COLO829 (cell line): ENCODE results near the gene PEX5L.
A peak's percentile ranks its signal among the peaks of the same experiment; 100 is the strongest.
"Not testable (repeated sequence)": the region's sequence is repeated elsewhere in the genome, so short reads cannot be mapped to it uniquely, and the experiment has no call there.

ENCODE experiments used
- DNase-seq: peaks from one replicate; pipeline ENCODE4 v3.0.0; 2012; ENCODE audit warnings: low spot score

The PEX5L gene

DNA sequence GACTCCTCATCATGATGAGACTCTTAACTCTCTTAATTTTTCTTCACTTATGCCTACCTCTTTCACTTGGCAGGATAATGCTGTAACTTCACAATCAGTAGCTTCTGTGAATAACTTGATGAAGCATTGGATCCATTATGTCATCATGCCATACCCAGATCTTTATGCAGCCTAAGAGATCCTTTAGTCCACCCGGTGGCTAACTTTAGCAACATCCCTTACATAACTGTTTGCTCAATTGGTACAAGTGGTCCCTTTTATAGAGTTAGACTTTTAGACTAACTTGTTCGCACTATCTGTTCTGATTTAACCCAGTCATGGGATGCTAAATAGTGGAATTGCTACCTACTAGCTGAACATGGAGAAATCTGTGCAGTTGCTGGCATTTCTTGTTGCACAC lies 199.4 kb downstream of the PEX5L start:
- no peak for DNase-seq

DNA sequence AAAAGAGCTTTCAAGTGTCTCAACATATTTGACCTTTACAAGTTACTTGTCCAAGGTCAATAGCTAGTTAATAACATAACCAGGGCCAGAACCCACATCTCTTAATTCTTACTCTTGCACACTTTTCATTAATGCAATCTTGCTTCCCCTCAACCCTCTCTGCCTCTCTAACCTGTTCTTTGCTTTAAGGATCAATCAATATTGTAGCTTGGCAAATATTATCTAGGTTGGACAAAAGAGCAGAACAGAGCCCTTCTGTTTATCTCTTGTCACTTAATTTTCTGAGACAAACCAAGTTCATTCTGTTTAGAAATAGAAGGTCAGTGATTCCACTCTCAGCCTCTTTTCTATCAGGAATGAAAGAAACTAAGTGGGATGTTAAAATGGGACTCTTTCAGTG lies 203.4 kb downstream of the PEX5L start:
- no peak for DNase-seq

DNA sequence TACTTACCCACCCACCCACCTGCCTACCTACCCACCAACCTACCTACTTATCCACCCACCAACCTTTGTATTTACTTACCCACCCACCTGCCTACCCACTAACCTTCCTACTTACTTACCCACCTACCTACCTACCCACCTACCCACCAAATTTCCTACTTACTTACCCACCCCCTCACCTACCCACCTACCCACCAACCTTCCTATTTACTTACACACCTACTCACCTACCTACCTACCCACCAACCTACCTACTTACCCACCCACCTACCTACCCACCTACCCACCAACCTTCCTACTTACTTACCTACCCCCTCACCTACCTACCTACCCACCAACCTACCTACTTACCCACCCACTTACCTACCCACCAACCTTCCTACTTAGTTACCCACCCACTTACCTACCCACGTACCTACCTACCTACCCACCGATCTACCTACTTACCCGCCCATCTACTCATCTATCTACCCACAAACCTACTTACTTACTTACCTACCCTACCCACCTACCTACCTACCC lies 204.3 kb downstream of the PEX5L start:
- DNase-seq: no peak

DNA sequence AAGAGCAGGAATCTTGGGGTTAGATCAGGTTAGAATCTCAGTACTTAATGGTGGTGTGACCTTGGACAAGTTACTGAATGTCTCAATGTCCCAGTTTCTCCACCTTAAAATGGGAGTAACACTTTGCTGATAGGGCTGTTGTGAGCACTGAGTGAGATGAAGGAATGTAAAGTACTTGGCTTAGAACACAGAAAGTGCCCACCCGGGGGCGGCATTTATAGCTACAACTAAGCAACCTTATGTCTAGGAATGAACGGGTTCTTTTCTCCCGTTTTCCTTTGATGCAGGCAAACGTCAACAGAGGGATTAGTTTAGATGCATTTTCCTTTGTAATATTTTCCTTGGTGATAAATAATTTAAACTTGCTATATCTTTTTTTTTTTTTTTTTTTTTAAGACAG lies 207.3 kb downstream of the PEX5L start:
- DNase-seq: no peak

DNA sequence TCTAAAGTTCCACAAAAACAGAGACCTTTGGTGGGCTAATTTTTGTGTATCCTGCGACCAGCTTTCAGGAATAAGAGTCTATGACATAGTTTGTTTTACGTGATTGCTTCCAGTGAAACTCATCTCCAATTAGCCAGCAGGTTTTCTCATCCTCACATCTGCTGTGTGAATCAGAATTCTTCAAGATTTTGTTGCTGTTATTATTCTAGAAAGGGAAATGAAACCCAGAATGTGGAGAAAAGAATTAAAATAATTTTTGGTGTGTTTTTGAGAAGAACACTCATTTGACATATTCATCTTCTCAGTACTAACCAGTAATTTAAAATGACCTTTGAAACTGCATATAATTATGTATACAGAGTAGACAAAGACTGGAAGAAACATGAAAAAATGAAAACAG lies 208.0 kb downstream of the PEX5L start:
- no peak for DNase-seq

DNA sequence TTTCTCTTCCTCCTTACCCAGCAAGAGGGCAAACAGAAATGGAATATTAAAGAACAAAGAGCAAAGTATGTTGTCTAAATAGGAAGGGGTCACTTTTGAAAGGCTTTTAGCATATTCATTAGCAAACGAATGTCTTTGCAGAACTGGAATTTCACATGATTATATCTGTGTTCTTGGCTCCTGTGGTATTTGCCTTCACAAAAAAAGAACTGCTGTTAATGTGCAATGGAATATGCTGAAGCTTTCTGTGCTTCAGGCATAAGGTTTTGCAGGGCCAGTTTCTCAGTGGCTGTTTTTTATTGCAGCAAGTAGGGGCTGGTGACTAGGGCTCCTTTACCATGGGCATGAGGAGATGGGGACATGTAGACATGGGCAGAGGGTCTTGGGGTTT lies 210.5 kb downstream of the PEX5L start:
- no peak for DNase-seq

DNA sequence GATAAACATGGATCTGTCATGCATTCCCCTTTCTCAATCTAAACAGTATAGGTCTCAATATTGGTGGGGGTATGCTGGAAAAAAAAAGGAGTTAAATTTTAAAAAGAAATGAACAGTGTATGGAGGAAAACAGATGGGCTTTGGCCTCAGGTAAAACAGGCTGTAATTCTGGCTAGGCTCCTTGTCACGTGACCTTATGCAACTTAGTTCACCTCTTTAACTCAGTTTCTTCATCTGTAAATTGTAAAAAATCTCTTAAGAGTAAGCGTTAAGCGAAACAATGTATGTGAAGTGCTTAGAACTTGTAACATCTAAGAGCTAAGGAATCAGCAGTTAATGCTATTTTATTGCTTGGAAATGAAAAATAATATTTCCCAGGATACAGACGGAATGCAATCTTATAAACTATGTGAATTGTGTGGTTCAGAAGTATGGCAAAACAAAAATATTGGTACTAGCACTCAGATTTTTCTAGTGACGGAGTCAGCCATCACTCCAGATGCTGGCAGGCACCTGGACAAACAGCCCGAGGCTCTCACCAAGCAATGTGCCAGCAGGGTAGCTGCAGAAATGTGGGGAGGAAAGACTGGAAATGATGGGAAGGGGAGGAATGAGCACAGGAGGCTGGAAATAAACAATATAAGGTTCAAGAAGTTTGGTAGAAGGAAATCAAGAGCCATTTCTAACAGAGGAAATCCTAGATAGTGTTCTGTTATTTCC lies 211.1 kb downstream of the PEX5L start:
- no peak for DNase-seq

DNA sequence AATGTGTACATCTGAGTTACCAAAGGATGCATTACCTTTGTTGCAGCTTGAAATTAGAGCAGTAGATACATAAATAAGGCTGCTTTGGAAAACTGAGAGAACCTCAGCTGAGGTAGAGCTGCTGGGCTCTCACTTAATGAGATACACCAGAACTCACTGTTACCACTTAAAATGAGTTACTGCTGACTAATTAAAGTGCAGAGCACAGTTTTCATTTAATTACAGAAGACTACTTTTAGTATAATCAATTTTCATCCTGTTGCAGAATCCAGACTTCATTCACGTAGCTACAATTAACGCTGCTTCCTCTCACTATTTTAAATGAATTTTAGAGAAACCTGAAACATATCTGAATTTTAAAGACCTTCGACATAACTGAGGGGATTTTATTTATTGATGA lies 214.4 kb downstream of the PEX5L start:
- DNase-seq: no peak

DNA sequence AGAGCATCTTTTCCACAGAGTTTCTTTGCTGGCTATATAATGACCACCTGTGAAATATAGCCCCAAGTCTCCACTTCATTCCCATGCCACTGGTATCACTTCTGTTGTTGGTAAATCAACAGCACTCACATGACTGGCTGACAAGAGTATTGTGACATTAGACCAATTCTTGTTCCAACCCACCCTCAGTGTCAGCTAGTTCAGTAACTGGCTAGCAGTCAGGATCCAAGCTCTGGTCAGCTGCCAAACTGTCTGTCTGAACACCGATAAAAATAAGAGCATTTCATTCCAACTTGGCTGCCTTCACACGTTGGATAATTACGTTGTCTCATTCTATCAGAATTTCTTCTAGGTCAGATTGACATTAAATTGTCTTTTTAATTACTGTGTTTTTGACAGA lies 217.4 kb downstream of the PEX5L start:
- no peak for DNase-seq

DNA sequence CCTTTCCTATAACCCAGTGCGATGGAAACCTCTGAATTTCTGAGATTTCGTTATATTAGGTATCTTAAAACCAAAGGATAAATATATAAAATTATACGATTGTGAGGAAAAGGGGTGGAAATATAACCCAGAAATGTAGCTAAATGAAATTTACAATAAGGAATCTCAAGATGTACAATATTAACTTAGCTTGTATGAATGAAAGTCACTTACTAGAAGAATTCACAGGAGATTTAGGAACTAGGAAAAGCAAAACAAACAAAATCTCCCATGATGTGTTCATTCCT lies 224.7 kb downstream of the PEX5L start:
- no peak for DNase-seq

DNA sequence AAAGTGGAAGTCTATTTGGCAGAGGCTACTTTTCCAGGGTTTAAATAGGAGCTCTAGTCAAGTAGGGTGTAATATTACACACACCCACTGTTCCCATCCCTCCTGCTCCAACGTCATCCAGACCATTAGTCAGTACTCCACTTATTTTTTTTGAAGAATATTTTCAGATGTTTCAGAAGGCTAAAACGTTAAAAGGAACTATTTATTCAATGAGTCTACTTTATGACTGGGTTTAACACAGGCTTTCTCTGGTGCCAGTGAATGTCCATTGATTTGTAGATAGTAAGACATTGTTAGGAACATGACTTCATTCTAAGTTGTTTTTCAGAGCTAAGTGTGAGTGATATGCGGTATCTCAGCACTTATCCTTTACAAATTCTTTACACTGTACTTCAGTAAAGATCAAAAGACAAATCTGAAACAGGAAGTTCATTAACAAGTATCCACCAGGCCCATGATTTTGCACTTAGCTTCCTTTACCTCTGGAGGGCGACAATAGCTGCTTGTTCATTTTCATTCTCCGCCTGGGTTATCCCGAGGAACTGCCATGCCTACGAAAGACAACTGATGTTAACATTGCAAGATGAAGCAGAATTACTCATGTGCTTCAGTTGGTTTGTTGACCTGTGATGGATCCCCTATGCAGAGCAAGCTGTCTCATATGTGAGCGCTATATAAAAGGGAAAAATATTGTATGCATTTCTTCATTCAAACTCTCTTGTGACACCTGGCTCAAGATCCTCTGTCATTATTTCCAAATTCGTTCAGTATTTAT lies 225.2 kb downstream of the PEX5L start:
- DNase-seq: peak; percentile 89

DNA sequence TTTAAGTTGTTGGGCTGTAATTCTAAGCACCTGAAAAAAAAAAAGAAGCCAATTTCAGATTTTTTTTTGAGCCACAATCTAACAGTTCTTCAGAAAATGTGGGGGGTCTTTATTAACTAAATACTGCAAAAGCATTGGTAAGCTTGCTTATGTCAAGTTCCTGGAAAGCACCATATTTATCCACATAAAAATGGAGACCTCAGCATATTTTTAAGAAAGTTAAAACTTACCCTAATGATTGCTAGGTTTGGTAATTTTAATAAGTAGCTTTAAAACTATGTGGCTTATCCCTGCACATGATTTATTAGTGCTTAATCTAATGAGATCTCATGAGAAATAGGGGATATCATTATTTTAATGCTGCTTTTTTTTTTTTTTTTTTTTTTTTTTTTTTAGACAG lies 227.1 kb downstream of the PEX5L start:
- no peak for DNase-seq

DNA sequence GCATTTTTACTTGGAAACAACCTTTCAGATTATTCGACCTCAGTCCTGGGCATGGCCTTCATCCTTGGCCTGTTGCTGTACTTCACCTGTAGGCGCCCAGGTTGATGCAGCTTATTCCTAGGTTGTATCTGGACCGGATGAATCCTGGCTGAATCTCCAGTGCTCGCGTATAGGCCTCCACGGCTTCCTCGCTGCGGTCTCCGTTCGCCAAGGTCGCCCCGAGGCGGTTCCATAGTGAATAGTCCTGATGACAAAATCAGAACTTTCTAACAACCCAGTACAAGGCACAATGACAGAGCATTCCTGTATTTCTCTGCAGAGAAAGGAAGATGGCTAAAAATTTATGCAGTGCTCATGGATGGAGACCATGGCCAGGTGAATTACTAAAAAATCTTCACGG lies 229.1 kb downstream of the PEX5L start:
- DNase-seq: no peak

DNA sequence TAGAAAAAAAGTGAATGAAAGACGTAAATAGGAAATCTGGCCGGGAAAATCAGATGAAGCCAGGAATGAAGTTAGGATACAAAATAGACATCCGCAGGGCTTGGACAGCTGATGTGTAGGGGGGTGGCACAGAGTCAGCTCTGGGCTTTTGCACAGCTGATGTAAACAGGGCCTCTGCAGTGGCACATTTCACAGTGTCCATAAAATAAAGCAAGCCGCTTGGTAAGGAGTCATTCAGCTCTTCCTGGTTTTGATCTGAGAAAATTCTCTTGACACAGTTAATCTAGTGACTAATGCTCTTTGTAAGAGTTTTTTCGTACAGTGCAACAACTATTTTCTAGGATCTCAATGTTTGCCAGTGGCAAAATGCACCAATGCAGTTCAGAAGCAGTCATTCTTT lies 230.6 kb downstream of the PEX5L start:
- DNase-seq: no peak

DNA sequence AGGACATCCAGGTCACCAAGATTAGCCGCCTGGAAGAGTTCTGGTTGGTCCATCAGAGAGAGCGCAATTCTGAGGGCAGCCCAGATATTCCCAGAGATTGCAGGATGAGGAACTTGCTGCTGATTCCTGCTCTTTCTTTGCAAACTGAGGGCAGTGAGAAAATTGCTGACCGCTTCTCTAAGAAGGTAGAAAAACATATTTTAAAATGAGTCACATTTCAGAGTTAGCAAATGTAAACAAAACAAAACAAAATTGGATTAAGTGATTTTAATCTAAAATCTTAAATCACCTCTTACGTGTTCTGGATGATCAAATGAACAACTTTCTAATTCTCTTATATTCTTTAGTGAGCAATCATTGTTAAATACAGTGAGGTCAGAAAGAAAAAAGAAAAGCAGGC lies 234.9 kb downstream of the PEX5L start:
- DNase-seq: no peak

DNA sequence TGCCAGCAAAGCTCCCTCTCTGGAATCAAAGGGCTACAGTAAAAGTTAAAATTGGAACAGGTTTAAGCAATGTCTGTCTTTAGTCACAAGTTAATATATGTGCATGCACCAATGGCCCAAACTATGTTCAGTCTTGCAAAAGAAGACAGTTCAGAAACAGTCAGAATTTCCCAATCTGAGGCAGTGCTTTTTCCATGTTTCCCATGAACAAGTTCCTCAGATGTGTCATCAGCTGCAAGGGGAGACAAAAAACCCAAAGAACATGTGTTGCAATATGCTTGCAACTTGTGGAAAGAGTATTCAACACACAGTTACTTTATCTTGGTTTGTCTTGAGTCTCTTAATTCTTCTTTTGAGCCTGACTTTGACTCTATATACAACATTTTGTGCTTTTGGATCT lies 235.5 kb downstream of the PEX5L start:
- DNase-seq: no peak

DNA sequence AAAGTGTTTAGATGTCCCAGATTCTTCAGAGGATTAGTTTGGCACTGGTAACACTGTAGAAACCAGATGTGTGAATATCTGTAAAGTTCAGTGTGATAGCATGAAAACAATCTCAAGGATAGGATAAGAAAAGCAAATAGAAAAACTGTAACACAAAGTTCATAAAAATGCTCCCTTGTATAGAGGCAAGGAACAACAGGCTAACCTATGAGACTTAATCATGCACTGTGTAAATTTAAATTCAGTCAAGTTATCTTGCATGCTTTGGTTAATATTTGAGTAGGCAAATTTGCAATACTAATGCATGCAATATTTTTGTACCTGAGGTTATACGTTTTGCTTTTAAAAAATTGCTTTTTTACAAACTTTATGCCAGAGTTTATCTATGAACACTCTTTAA lies 239.5 kb downstream of the PEX5L start:
- no peak for DNase-seq

DNA sequence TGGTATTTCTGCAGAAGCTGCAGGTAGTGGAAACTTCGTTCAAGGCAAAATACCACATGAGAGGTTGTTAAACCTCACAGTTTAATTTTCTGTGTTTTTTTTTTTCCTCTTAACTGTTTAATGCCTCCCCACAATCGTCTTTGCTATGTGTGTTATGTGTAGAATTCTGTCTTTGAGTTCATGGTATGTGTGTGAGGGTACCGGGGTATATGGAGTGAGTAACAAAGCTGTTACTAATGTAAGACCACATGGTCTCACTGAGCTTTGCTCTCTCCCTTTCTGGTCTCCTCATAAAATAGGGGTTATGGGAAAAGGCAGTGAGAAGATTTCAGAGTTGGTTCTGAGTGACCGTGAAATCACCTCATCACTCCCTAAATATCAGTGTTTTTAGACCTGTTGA lies 240.3 kb downstream of the PEX5L start:
- no peak for DNase-seq

DNA sequence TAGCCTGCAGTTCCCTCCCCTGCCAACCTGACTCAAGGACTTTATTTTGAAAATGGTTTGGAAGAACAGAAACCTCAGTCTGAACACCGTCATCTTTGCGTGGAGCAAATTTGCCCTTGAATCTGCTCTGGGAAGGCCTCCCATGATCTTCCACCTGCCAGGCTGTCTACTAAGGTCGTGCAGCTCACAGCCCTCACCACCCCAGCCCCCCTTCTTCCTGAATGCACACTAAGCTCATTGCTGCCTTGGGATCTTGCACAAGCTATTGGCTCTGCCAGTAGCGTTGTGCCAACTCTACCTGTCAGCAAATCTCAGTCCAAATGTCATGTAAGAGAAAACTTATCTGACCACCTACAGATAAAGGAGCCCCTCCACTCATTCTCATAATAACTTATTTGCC lies 242.4 kb downstream of the PEX5L start:
- no peak for DNase-seq

DNA sequence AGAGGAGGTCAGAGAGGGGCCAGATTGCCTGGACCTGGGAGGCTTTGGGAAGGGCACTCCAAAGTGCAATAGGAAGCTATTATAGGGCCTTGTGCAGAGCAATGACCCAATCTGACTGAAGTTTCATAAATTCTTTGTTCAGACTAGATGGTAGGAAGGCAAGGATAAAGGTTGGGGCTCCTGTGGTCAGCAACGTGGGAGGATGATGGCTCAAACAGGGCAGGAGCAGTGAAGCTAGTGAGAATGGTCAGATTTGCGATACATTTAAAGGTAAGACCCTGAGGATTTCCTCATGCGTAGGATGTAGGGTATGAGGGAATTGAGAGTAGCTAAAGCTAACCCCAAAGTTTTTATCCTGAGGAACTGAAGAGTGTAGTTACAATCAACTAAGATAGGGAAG lies 244.9 kb downstream of the PEX5L start:
- no peak for DNase-seq

DNA sequence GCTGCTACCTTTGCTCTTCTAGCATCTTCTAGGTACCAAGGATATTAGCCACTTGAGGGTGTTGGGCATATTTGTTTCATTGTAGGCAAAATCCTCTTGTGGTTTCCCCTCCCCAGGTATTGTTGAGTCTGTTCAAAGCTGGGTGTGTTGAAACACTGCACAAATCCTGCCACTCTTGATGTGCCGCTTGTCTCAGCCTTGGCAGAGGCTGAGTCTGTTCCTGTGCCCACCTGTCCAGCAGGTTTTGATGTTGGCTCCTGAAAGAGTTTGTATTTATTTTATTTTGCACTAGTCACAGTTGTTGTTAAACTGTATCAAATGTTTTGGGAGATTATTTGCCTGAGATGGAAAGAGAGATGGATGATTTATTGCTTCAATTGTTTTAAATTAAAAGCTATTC lies 247.7 kb downstream of the PEX5L start:
- no peak for DNase-seq

DNA sequence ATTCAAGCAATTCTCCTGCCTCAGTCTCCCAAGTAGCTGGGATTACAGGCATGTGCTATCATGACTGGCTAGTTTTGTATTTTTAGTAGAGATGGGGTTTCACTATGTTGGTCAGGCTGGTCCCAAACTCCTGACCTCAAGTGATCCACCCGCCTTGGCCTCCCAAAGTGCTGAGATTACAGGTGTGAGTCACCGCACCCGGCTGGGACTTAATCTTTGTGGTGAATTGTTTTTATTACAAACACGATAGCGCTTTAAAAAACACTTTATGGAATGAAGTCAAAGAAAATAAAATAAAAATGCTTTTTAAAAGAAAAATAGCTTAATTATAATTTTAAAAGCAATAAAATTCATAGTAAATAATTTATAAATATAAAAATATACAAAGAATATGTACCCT lies 253.9 kb downstream of the PEX5L start:
- not testable (repeated sequence) for DNase-seq

DNA sequence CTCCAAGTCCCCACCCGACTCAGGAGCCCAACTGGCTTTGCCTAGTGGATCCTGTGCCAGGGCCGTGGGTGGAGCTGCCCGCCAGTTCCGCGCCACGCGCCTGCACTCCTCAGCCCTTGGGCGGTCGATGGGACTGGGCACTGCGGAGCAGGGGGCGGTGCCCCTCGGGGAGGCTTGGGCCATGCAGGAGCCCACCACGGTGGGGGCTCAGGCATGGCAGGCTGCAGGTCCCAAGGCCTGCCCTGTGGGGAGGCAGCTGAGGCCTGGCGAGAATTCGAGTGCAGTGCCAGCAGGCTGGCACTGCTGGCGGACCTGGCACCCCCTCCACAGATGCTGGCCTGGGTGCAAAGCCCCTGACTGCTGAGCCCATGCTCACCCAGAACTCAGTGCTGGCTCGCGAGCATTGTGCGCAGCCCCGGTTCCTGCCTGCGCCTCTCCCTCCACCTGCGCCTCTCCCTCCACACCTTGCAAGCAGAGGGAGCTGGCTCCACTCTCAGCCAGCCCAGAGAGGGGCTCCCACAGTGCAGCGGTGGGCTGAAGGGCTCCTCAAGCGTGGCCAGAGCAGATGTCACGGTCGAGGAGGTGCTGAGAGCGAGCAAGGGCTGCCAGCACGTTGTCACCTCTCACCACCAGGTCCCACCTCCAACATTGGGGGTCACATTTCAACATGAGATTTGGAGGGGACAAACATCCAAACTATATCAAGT lies 261.2 kb downstream of the PEX5L start:
- no peak for DNase-seq
